NCI-H2227 (cell line): Measurements from ENCODE around the gene ITPA.

Source experiments
- DNase-seq: peaks from one replicate; lab custom pipeline; 2025; ENCODE audit not compliant: unreplicated experiment; lab: John Stamatoyannopoulos, UW

ITPA gene

GRCh38 chr20:3227506-3227905, 18.2 kb downstream of the ITPA start:
- no peak for DNase-seq

DNA sequence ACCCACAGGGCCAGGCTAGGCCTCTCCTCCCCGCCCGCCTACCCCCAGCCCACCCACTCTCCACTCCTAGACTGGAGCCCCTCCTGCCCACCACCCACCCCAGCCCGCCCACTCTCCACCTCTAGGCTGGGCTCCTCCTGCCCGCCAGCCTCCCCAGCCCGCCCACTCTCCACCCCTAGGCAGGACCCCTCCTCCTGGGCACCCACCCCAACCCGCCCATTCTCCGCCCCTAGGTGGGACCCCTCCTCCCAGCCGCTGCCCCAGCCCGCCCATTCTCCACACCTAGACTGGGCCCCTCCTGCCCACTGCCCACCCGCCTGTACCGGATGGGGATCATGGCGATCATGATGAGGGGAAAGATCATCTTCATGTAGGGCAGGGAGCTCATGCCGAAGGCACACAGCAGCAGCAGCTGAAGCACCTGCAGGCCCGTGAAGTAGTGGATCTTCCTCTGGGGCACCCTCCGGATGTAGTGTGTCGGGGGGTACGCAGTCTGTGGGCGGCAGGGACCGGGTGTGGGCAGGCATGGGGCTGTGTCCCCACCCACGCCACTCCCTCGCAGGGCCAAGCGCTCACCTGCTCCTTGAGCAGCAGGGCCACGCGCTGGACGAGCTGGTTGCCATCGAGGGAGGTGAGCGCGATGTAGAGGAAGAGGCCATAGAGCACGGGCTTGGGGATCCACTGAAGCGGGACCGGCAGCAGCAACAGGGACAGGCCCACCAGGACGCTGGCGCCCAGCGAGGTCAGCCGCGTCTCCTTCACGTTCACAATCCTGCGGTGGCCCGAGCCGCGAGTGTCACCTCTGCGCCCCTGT, 18.8 kb downstream of the ITPA start:
- DNase-seq, result no peak

DNA sequence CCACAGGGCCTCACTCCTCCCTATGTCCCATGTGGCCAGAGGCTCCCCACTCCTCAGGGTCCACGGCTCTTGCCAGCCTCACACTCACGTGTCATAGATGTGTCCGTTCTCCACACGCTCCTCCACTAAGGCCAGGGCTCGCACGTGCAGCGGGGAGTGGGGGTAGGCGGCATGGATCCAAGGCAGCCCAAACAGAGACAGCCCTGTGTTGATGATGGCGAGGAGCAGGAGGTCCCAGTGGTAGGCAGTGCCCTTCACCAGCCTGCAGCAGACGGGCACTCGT, 19.4 kb downstream of the ITPA start:
- DNase-seq, result no peak

- DNase-seq, result no peak
Measured at GRCh38 chr20:3229158-3229557, 19.9 kb downstream of the ITPA start.

DNA sequence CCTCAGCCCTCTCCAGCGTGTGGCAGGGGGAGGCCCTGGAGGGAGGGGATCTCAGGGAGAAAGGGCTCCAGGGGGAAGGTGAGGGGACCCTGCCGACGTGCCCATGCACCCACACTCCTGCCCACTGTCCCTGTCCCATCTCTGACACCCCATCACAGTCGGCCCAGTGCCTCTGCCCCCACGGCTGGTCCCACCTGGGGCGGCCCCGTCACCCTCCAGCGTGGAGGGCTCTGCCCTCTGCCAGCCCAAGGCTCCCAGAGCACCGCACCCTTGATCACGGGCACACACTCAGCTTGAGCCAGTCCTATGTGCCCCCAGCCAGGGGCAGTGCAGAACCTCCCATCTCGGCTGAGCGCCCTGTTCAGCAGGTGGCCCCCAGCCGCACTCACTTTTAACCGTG, 20.5 kb downstream of the ITPA start:
- no peak for DNase-seq

- DNase-seq, result no peak
Measured at GRCh38 chr20:3231116-3231515, 21.8 kb downstream of the ITPA start.

DNA sequence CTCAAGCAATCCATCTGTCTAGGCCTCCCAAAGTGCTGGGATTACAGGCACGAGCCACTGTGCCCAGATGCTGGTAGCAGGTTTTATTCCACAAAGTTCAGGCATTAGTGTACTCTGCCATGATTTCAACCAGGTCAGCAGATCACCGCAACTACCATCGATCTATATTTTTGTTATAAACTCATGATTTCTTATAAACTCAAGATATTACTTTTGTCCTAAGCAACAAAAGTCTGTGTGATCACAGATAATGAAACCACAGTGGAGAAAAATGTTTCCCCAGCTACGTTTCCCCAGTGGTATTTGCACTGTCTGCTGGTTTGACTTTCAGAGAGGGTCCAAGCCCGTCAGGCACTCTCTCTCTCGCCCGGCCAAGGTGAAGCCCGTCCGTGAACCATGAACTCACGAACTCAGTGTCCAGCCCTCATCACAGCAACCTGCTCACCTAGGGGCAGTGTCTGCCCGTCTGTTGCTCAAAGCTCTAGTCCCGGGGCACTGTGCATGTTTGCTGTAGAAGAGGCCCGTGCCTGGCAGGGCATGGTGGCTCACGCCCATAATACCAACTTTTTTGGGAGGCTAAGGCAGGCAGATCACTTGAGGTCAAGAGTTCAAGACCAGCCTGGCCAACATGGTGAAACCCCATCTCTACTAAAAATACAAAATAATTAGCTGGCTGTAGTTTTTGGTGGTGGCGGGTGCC, 22.7 kb downstream of the ITPA start:
- DNase-seq, result no peak

DNA sequence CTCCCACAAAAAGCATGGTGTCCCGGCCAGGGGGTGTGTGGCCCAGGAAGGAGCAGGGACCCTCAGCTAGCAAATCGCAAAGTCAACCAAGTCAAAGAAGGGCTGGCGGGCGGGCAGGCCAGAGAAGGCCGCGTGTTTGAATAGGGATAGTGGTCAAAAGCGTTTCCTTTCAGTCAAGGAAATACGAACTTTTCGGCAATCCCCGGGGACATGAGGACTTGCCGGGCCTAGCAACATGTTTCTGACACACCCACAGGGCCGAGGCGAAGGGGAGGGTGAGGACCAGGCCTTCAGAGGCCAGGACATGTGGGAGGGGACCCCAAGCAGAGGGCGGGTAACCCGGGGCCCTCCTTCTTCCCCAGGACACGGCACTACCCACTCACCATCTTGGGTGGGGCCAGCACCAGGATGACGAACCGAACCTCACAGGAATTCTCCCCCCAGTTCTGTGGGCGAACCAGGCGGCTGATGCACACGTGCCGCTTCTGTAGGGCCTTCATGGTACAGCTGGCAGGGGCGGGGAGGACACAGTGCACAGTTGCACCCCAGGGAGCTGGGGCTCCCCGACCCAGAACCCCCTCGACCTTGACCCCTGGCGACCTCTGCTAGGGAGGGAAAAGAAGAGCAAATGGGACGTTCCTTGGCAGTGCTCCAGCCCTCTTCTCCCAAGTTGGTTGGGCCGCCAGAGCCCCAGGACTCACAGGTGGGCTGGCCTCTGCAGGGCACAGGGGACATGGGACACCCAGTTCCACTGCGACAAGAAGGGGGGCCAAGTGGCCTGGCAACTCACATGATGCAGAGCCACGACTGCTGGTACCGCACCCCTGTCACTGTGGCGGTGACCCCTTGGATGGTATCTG, 24.1 kb downstream of the ITPA start:
- DNase-seq, result no peak

DNA sequence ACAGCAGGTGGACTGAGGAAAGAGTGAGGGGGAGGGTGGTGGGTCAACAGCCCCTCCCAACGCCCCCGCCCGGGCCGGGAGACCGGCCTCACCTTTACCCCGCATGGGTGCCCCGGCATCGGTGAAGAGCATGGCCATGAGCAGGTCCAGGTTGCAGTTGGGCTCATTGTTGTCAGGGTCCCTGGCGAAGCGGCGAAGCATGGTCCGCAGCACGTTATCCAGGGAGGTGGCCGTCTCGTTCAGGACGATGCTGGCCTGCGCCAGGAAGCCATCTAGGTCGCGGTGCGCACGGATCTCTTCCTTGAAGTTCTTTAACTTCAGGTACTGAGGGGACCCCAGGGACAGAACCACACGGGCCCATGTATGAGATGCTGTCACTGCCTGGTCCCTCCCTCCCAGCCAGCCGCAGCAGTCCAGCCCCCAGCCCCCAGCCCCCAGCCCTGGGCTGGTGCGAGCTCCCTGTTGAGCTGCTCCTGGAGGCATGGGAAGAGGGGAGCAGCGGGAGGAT, 24.7 kb downstream of the ITPA start:
- DNase-seq, result no peak

- no peak for DNase-seq
Measured at GRCh38 chr20:3235666-3236324, 26.5 kb downstream of the ITPA start.

DNA sequence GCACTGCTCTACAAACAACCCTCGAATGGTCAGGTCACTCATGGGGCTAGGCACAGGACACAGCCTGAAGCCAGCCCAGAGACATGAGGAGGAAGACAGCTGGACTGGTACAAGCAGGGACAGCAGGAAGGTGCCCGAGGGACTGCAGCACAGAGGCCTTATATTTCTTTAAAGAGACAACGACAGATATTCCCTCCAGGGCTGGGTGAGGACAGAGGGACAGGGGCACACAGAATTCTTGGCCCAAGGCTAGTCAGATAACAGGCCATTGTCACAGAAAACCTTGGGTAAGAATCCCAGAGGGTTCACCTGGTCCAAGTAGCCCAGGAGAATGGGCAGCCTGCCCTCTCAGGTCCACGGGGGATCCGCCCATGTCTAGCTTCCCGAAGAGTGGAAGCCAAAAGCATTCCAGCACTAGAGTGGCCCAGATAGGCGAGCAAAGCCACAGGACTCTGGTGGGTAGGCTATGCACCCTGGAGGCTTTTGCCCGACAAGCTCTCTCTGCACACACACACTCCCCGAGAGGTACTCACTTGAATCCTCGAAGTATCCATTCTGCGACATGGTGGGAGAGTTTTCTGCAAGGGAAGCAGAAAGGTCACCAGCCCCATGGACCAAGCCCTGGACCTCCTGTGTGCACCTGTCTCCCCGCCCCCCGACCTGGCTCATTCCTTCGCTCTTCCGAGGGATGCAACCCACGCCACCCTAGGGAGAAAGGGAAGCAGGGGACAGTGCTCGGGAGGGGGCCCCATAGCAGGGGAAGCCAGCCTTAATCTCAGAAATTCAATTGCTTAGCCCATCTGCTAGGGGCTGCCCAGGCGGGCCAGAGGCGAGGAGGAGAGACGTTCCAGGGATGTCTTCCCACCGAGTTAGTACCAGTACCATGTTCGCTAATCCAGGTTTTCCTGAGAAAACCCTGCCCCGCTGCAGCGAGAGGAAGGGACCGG, 28.0 kb downstream of the ITPA start:
- no peak for DNase-seq

DNA sequence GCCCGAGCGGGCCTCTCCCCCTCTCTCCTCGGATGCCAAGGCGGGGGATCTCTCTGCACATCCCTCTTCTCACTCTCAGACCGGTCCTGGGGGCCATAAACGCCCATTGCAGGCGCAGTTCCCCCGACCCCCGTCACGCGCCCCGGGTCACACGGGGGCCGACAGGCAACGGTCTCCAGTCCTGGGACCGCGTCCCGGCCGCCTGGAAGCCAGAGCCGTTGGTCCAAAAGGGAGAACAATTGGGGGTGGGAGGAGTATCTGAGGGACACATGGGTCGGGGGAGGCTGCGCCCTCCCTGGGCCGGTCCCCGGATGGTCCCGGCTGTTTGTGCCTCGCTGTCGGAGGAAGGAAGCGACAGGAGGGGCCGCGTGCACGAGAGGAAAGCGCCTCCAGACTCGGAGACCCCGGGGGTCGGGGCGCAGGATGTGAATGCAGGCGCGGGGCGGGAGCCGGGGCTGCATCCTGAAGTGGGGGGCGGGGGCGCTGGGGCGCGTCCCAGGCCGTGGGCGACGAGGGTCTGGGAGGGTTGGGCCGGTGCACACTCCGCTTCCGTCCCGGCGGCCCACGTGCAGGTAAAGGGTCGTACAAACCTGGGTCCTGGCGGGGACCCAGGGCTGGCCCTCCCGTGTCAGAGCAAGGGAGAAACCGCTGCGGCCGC, 28.8 kb downstream of the ITPA start:
- no peak for DNase-seq

DNA sequence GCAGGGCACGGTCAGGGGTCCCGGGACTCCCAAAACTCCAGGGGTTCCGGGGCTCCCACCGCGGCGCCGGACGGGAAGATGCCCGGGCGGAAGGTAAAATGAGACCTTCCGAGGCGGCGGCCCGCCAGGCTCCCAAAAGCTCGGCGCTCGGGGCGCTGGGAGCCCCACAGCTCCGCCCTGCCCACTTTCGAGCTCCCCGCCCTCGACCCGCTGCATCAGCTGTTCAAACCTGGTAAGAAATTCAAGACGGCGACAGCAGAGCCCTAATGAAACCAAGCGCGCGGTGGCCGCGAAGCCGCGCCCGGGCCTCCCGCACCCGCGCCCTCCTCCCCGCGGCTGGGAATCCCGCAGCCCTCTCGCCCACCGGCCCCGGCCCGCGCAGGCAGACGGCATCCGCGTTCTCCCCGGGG, 29.3 kb downstream of the ITPA start:
- peak; percentile 31 for DNase-seq

DNA sequence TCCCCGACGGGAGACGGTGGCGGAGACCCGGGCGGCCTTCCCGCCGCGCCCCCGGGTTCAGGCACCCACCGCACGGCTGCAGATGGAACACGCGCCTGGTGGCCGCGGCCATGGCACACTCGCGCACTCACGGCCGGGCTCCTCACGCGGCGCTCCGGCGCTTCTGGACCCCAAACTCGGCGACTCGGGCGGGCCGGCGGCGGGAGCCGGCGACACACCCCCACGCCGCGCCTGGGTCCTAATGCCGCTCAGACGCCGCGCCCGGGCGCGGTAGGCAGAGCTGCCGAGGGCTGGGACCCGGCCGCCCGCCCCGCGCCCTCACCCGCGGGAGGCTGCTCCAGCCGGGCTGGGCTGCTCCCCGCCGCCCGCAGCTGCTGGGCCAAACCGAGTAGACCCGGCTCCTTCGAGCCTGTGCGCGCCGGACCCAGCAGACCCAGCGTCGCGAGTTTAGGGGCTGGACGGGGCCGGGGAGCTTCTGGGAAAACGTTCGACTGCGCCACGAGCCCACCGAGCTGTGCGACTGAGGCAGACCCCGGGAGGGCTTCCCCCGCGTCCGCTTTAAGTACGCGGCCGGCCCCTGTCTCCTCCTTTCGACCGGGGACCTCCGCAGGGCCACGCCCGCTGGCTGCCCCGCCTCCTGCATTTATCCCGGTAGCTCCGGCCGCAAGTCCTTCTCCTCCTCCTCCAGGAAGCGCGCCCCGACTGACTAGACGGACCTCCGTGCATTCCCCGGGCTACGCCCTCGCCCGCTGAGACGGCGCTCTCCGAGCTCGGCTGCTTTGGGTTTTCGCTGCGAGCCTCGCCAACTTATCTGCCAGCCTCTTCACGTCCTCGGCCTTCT, 29.9 kb downstream of the ITPA start, which contains the start of gene SLC4A11:
Gene SLC4A11 (minus strand): TSS at position 165 of the 841 bp plus-strand sequence. CDS start 53 bp downstream, at position 112.
- DNase-seq, result peak; percentile 50

DNA sequence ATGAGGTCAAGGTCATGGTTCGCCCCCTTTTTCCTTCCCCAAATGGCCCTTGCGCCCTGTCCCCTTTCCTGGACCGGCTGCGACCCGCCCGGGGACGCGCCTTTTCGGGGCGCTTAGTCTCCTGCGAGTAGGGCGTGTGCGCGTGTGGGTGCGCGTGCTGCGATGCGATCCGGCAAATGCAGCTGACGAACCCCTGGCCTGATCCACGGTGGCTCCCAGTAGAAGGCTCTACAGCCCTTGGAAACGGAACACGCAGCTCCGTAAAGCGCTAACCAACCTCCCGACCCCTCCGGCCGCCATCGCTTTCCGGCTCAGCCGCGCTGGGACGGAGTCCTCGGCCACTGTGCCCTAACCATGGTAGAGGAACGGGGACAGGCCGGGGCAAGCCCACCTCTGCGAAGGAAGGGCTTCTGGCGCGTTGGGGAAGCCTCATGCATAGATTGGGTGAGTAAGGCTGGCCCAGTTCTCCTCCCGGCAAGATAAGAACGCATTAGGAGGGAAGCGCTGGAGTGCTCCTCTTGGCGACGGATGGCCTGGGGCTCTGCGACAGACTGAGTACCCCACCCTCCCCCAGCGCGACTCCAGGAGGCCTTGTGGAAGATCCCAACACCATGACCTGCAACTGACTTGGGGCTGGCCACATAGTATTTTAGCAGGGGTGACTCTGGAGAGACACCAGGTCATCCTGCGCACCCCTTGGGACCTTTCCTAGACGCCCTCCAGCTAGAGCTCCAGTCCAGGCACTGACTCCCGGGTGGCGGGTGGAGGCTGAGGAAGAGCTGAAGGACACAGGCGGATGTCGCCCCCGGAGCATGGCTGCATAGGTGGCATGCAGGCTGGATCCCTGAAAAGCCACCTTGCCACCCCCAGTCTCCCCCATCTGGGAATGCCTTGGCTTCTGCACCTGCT, 30.8 kb downstream of the ITPA start:
- no peak for DNase-seq

- no peak for DNase-seq
Measured at GRCh38 chr20:3240776-3241363, 31.6 kb downstream of the ITPA start.

GRCh38 chr20:3242172-3242692, 32.9 kb downstream of the ITPA start:
- DNase-seq, result no peak
